H7 (cell line): ENCODE results near the gene ZFR. TPM values are rescaled to one million over a fixed set of nuclear protein-coding genes. Genes with fewer than 3 reads are reported as not detected.
"Not testable (repeated sequence)": the region's sequence is repeated elsewhere in the genome, so short reads cannot be mapped to it uniquely, and the experiment has no call there.

ENCODE experiments used
- DNase-seq: peaks from one replicate; pipeline ENCODE4 v3.0.0; 2012
- H3K27me3 ChIP-seq: 2 replicates; pipeline ENCODE4 v1.6.0; 2011; ENCODE audit warnings: mild to moderate bottlenecking, low read length; ENCODE audit not compliant: control insufficient read depth, insufficient read depth
- H3K36me3 ChIP-seq: replicated peaks from 2 replicates; pipeline ENCODE4 v1.5.1; 2011; ENCODE audit warnings: low read length; ENCODE audit not compliant: control insufficient read depth, insufficient read depth
- H3K4me3 ChIP-seq: 2 replicates; pipeline ENCODE4 v1.5.1; 2011; ENCODE audit warnings: low read depth, mild to moderate bottlenecking, control low read depth, low read length, moderate library complexity; ENCODE audit not compliant: insufficient read depth
- total RNA-seq: library from RNA; depleted of rRNA; stranded (reverse); fragments of >200 nt; shearing (Covaris generic); gene quantifications from 2 replicates; pipeline ENCODE4 v1.2.3, GENCODE V29; 2014

ZFR gene
- total RNA-seq, 1 experiment from 2014 or later = 66.2 TPM

DNA sequence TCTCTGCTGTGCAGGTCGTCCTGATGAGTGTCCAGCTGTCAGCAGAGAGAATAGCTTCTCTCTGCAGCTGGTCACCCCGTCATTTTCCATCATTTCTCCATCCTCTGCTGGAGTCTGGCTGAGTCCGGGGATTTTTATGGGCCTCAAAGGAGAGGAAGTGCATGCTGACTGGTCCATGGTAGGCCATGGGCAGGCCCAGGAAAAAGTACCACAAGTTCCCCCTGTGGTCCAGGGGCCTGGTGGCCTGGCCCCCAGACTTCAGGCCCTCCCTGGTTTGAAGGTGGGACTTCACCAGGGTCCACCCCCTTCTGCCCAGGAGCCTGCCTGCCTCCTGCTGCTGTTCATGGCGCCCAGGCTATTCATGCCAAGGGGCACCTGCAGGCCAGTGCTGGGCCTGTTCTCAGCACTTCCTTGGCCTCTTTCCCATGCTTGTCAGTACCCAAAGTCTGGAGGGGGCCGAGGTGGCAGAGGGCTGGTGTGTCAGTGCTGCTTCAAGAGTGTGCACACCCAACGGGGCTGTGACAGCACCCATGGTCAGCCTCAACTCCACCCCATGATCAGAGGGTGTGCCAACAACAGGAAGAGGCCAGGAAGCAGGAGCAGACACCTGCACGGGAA is 124.5 kb downstream of the ZFR start:
- H3K36me3 ChIP-seq = no peaks in the 10 kb centered on the region
- no peaks in the 10 kb centered on the region for H3K27me3 ChIP-seq
- H3K4me3 ChIP-seq = no peak overlapping the region
- no peak for DNase-seq

DNA sequence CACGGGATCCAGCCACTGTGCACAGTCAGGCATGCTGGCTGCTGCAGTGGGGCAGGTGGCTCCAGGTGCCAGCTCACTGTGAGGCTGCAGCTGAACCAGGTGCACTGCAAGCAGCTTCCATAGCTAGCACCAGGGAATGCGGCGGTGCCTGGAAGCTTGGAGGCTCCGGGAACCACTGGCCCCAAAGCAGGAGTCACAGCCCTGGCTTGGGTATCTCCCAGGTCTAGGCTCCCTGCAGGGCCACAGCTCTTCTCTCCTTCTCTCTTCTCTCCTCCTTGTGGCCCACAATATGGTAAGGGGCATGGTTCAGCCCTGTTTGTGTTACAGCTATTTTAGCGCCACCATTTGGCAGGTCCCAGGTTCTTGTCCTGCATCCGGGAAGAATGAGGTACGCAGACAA is 125.1 kb downstream of the ZFR start:
- Histone ChIP-seq H3K36me3 (no peaks in the 10 kb centered on the region), H3K27me3 (no peaks in the 10 kb centered on the region), H3K4me3 (no peak overlapping the region)
- DNase-seq = peak; percentile 60

DNA sequence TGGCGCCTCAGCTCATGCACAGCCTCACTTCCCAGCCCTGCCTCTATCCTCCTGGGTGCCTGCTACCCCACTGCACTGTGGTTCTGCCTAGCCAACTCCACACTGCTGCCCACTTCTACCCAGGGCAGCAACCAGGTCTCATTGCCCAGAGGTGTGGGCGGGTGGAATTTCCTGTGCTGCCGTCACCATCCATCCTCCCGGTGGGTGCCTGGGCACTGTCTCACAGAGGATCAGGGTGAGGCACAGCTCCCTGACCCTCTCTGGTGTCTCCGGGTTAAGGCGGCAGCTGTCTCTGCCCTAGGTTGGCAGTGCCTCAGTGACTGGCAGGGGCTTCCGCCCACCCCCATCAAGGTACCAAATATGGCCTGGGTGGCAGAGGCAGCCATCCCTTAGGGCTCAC is 127.5 kb downstream of the ZFR start:
- H3K36me3 ChIP-seq = no peaks in the 10 kb centered on the region
- no peaks in the 10 kb centered on the region for H3K27me3 ChIP-seq
- H3K4me3 ChIP-seq = no peak overlapping the region
- no peak for DNase-seq

DNA sequence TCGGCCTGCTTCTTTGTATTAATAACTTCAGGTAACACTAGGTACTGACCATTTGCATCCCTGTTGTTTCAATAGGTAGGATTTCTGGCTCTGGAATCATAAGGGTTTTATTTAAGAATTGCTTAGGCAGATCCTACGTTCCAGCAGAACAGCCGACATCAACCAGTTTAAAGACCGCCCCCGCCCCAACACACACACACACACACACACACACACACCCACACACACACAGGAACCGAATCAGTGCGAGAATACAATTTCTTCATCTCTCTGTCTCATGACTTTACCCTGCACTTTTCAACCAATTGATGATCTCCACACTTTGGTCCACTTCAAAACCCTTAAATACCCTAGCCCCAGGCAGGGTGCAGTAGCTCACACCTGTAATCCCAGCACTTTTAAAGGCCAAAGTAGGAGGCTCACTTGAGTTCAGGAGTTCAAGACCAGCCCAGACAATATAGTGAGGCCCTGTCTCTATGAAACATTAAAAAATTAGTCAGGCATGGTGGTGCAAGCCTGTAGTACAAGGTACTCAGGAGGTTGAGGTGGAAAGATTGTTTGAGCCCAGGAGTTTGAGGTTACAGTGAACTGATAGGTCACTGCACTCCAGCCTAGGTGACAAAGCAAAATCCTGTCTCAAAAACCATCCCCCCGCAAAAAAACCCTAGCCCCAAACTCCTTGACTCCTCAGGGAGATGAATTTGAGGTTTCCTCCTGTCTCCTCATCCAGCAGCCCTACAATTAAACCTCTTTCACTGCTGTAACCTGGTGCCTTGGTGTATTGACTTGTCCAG is 129.1 kb downstream of the ZFR start:
- Histone ChIP-seq H3K27me3 (no peaks in the 10 kb centered on the region), H3K36me3 (no peaks in the 10 kb centered on the region), H3K4me3 (no peak overlapping the region)
- no peak for DNase-seq

DNA sequence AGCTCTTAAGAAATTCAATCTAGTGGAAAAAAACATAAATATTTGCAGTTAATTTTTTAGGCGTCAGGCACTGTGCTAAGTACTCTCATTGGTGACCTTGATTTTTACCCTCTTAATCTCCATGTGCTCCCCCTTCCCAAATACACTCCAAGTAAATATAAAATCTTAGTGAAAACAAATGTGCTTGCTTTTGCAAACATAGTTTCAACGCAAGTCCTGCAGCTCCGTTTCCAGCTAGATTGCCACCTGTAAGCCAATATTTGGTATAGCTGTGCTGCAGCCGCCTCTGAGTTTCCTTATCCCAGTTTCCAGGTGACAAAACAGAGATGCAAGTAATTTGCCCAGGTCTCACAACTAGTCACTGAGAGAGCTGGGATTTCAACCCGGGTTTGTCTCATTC is 129.9 kb downstream of the ZFR start:
- DNase-seq = no peak
- H3K4me3 ChIP-seq = no peak overlapping the region

DNA sequence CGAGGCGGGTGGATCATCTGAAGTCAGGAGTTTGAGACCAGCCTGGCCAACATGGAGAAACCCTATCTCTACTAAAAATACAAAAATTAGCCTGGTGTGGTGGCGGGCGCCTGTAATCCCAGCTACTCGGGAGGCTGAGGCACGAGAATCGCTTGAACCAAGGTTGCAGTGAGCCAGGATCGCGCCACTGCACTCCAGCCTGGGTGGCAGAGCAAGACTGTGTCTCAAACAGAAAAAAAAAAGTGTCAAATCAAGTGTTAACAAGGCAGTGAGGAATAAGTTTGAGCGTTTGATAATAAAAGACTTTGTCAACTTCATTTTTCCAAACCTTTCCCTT is 130.4 kb downstream of the ZFR start:
- H3K27me3 ChIP-seq, DNase-seq, H3K36me3 ChIP-seq, H3K4me3 ChIP-seq: not testable (repeated sequence)

More for the DNA sequence above, 129.9 kb downstream of the ZFR start:
- H3K36me3 ChIP-seq = no peaks in the 10 kb centered on the region
- H3K27me3 ChIP-seq = no peaks in the 10 kb centered on the region

DNA sequence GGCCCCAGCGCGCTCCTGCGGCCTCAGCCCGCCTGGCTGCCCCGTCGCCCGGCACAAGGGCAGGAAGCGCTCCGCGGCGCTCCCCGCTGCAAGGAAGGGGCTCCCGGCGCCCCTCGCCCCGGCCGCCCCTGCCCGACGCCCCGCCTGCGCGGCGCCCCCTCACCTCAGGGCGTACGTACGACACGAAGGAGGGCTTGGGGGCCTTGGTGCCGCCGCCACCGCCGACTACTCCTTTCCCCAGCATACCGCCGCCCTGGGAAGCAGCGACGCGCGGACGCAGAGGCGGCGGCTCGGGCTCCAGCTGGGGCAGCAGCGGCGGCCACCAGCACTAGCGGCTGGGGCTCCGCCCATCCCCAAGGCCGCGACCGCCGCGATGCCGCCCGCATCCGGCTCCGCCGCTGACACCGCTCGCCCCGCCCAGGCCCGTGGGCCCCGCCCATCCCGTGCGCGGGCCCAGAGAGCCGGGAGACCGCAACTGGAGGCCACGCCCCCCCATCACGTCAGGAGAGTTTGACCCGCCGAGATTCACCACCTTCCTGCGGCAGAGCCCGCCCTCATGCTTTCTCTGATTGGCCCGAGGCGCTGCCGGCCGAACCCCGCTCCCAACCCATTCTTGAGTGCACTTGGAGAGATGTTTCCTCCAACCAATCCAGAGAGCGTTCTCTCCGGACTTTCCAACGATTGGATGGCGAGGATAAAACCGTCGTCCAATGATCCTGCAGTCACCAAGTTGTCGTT is 131.8 kb downstream of the ZFR start, which contains the start of gene MTMR12:
MTMR12 (minus strand) TSS at position 345 of the 738 bp plus-strand sequence; CDS start at position 244, 101 bp downstream.
- H3K27me3 ChIP-seq = no peaks in the 10 kb centered on the region
- DNase-seq = peak; percentile 99
- H3K36me3 ChIP-seq = no peaks in the 10 kb centered on the region
- peak within 1 kb of the TSS; percentile 93 for H3K4me3 ChIP-seq

DNA sequence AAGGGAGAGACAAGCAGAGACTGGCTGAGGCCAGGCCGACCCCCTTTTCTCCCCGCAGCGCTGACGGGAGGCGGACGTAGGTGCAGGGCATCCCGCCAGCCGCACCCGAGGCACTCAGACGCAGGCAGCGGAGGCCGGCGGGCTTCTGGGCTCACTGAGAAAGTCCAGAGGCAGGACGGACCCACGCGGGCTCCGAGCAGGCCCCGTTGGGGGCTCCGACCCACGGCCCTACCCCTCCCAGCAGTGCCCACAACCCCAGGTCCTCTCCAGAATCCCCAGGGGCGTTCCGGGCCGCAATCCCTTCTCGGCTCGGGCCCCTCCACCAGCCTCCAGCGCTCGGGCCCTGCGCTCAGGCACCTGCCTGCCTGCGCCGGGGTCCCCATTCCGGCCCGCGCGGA is 132.3 kb downstream of the ZFR start:
- Histone ChIP-seq H3K4me3 (peak overlapping the region; percentile 93), H3K27me3 (no peaks in the 10 kb centered on the region), H3K36me3 (no peaks in the 10 kb centered on the region)
- peak; percentile 83 for DNase-seq

DNA sequence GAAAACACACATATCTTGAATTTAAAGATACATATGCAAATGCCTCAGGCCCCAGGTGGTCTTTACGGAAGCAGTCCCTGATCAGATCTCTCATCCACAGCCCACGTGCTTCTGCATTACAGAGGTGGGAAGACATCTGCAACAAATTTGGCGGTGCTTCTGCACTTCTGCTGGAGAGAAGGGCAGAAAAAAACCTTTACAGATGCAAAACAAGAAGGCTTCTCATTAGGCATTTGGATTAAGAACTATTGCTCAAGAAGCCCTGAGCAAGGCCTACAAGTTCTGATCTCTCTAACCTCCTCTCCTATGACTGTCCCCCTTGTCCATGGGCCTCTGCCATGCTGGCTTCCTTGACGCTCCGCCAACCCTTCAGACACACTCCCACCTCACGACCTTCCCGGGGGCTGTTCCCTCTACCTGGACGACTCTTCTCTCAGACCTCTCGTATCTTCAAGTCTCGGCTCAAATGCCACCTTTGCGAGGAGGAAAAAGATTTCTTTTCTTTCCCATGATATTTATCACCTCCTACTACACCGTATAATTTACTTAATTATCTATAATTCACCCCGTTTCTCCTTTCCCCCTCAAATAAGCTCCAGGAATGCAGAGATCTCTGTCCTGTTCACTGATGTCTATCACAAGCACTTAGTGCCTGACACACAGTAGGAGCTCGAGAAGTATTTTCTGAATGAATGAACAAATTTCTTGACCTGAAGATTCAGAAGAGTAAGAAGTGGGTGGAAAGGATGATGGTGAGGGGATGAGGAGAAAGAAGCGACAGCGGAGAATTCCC is 132.9 kb downstream of the ZFR start:
- DNase-seq = peak; percentile 62
- Histone ChIP-seq H3K36me3 (no peaks in the 10 kb centered on the region), H3K4me3 (peak overlapping the region; percentile 93), H3K27me3 (no peaks in the 10 kb centered on the region)

DNA sequence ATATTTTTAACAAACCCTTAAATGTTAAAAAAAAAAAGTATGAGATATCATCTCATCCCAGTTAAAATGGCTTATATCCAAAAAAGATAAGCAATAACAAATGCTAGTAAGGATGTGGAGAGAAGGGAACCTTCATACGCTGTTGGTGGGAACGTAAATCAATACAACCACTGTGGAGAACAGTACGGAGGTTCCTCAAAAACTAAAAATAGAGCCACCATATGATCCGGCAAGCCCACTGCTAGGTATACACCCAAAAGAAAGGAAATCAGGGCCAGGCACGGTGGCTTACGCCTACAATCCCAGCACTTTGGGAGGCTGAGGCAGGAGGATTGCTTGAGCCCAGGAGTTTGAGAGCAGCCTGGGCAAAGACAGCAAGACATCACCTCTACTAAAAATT is 134.8 kb downstream of the ZFR start:
- no peaks in the 10 kb centered on the region for H3K27me3 ChIP-seq
- no peak for DNase-seq
- H3K36me3 ChIP-seq = no peaks in the 10 kb centered on the region
- no peak overlapping the region for H3K4me3 ChIP-seq

DNA sequence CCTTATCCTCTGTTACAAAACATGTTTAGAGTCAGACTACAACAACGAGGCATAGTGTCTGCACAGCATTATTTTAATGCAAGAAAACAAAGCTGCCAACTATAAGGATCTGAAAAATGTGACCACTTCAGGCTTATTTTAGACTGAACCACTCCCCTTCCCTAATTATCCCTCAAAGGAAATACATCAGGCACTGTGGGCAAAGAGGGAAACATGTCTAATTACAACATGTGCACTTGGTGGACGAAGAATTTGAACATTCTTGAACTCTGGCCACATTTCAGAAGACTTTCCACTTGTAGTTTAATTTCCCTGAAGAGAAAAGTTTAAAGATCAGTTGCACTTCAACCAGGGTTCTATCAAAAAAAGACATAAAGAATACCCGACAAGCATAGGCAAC is 135.6 kb downstream of the ZFR start:
- no peak overlapping the region for H3K4me3 ChIP-seq
- DNase-seq = no peak
- no peaks in the 10 kb centered on the region for H3K36me3 ChIP-seq
- H3K27me3 ChIP-seq = no peaks in the 10 kb centered on the region

DNA sequence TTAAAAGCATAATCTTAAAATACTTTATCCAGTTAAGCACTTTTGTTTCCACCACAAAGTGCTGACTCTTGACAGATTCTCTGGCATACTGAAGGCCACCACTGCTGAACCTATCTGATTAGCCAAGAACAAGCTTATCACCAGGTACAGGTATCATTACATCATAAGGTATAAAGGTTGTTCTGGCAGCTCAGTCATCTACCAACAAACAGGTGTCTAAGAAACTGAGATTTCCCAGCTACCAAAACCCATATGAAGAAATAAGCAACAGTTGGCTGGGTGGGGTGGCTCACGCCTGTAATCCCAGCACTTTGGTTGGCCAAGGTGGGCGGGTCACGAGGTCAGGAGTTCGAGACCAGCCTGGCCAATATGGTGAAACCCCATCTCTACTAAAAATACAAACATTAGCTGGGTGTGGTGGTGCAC is 136.8 kb downstream of the ZFR start:
- H3K4me3 ChIP-seq = no peak overlapping the region
- no peaks in the 10 kb centered on the region for H3K27me3 ChIP-seq
- DNase-seq = no peak
- no peaks in the 10 kb centered on the region for H3K36me3 ChIP-seq

DNA sequence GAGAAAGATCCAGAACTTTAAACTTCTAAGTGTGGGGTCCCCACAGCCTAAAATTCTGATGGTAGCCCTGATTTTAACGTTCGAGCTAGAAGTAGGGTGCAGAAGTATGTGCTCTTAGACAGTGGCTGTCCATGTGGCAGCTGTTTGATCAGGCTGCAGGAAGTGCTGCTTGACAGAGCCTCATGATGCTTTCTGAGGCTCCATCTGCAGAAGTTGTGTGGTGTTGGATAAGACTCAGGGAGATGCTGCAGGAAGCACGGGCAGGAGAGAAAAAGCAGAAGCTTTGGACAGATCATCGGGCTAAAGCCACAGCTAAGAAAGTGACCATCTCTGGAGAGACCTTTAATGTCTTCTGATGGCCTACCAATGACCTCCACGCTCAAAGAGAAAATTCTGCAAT is 139.9 kb downstream of the ZFR start:
- Histone ChIP-seq H3K36me3 (no peaks in the 10 kb centered on the region), H3K27me3 (no peaks in the 10 kb centered on the region), H3K4me3 (no peak overlapping the region)
- no peak for DNase-seq
